Endothelial cell of umbilical vein (primary cell): ENCODE results near the gene INCENP. TPM values are rescaled to one million over a fixed set of nuclear protein-coding genes. Genes with fewer than 3 reads are reported as not detected.

Experiments used
- BruUV-seq: library from RNA; stranded (reverse); fragments of 400-500 nt; replicated peaks from 2 replicates; lab custom pipeline; 2021; lab: Mats Ljungman, UMichigan
- CTCF ChIA-PET: fragments of 300-600, 350-600 bp; sonication (Branson Sonifier 250); formaldehyde crosslinking; loops from one replicate; lab custom pipeline; 2021; ENCODE audit warnings: antibody characterized with exemption, inconsistent platforms; lab: Charles Lee
- POLR2A ChIA-PET: fragments of 300-600, 350-600 bp; sonication (Branson Sonifier 250); formaldehyde crosslinking; loops from one replicate; lab custom pipeline; 2021; ENCODE audit warnings: antibody characterized with exemption, inconsistent platforms; lab: Charles Lee
- DNase-seq: peaks from one replicate; pipeline ENCODE4 v3.0.0-alpha.2; 2011; ENCODE audit warnings: low read depth, low spot score
- FAIRE-seq: peaks from 2 replicates; lab custom pipeline; 2011; peaks lifted over from hg19 to GRCh38; lab: Jason Lieb, UNC
- H2AFZ ChIP-seq: 2 replicates; pipeline ENCODE4 v1.6.0; 2012; ENCODE audit warnings: low read depth, low read length, control low read depth, inconsistent platforms
- H3K27ac ChIP-seq: 2 replicates; pipeline ENCODE4 v1.5.1; 2011; ENCODE audit warnings: low read depth, mild to moderate bottlenecking, control low read depth, low read length, moderate library complexity; ENCODE audit not compliant: insufficient read depth
- H3K27me3 ChIP-seq, 2 experiments: 2 replicates each; pipeline versions ENCODE4 v1.6.0 to v1.6.1; 2011; ENCODE audit warnings: low read length in 2 of 2, mixed read lengths in 1 of 2; ENCODE audit not compliant: control insufficient read depth in 2 of 2, insufficient read depth in 2 of 2
- H3K36me3 ChIP-seq, 2 experiments: 2 replicates in 1 of 2; 3 replicates in 1 of 2; pipeline ENCODE4 v1.5.1; 2011; ENCODE audit warnings: low read length in 2 of 2, mild to moderate bottlenecking in 1 of 2, moderate library complexity in 1 of 2; ENCODE audit not compliant: control insufficient read depth in 2 of 2, insufficient read depth in 2 of 2; ENCODE audit errors: extremely low read depth in 1 of 2
- H3K4me1 ChIP-seq: 3 replicates; pipeline ENCODE4 v1.5.1; 2011; ENCODE audit warnings: mild to moderate bottlenecking, low read length; ENCODE audit not compliant: control insufficient read depth, insufficient read depth; ENCODE audit errors: extremely low read depth
- H3K4me2 ChIP-seq: 2 replicates; pipeline ENCODE4 v1.6.1; 2011; ENCODE audit warnings: low read length, control low read depth, mixed read lengths; ENCODE audit not compliant: insufficient read depth
- H3K4me3 ChIP-seq, 3 experiments: fragments of 200-600 bp in 1 of 3; sonication (generic), shearing (Covaris generic) in 1 of 3; replicated peaks in 1 of 3; 2 replicates each; pipeline ENCODE4 v1.5.1; 2011 to 2016; ENCODE audit warnings: control low read depth in 3 of 3, low read length in 3 of 3, mild to moderate bottlenecking in 2 of 3, inconsistent platforms in 1 of 3, low read depth in 1 of 3, moderate library complexity in 1 of 3; ENCODE audit not compliant: insufficient read depth in 1 of 3
- H3K79me2 ChIP-seq: 2 replicates; pipeline ENCODE4 v1.6.0; 2012; ENCODE audit warnings: low read length, inconsistent platforms; ENCODE audit not compliant: control insufficient read depth, insufficient read depth
- H3K9ac ChIP-seq: replicated peaks from 2 replicates; pipeline ENCODE3; 2011; ENCODE audit warnings: low read length, control low read depth; ENCODE audit not compliant: insufficient read depth; ENCODE audit errors: extremely low read depth
- H3K9me1 ChIP-seq: replicated peaks from 3 replicates; pipeline ENCODE4 v1.6.0; 2011; ENCODE audit warnings: mild to moderate bottlenecking, low read length; ENCODE audit not compliant: control insufficient read depth, insufficient read depth; ENCODE audit errors: extremely low read depth
- H3K9me3 ChIP-seq: replicated peaks from 2 replicates; pipeline ENCODE4 v1.5.1; 2012; ENCODE audit warnings: low read length, inconsistent platforms; ENCODE audit not compliant: control insufficient read depth, insufficient read depth
- H4K20me1 ChIP-seq: replicated peaks from 2 replicates; pipeline ENCODE3; 2011; ENCODE audit warnings: mild to moderate bottlenecking, low read length; ENCODE audit not compliant: control insufficient read depth, insufficient read depth; ENCODE audit errors: extremely low read depth
- CTCF ChIP-seq, 2 donors: IDR thresholded peaks; 1 replicate in 1 of 2; 2 replicates in 1 of 2; pipeline ENCODE4 v1.5.1; 2011; ENCODE audit warnings: low read length in 2 of 2, mild to moderate bottlenecking in 2 of 2, moderate library complexity in 2 of 2, control low read depth in 1 of 2, inconsistent platforms in 1 of 2, low read depth in 1 of 2; ENCODE audit not compliant: insufficient read depth in 1 of 2; ENCODE audit errors: extremely low read depth in 1 of 2
- EZH2 ChIP-seq: IDR thresholded peaks from 2 replicates; pipeline ENCODE4 v1.6.1; 2012; ENCODE audit warnings: borderline replicate concordance, low read depth, mild to moderate bottlenecking, moderate library complexity, low read length, inconsistent platforms; ENCODE audit not compliant: severe bottlenecking
- FOS ChIP-seq: IDR thresholded peaks from 2 replicates; pipeline ENCODE4 v1.6.1; 2011; ENCODE audit warnings: mild to moderate bottlenecking, low read length, moderate library complexity, borderline replicate concordance; ENCODE audit not compliant: insufficient read depth
- JUN ChIP-seq: IDR thresholded peaks from 2 replicates; pipeline ENCODE4 v1.6.1; 2011; ENCODE audit warnings: borderline replicate concordance, low read depth; ENCODE audit not compliant: insufficient read length, insufficient read depth
- MYC ChIP-seq: IDR thresholded peaks from one replicate; pipeline ENCODE4 v1.6.1; 2011; ENCODE audit warnings: mild to moderate bottlenecking, low read depth, low read length
- POLR2A ChIP-seq: IDR thresholded peaks from 2 replicates; pipeline ENCODE4 v1.6.1; 2012; ENCODE audit warnings: low read depth, mild to moderate bottlenecking, control low read depth, low read length
- POLR2AphosphoS5 ChIP-seq: IDR thresholded peaks from 2 replicates; pipeline ENCODE4 v1.6.1; 2012; ENCODE audit warnings: low read depth, mild to moderate bottlenecking, control low read depth, low read length, moderate library complexity; ENCODE audit not compliant: insufficient read depth
- dilution Hi-C: fragments of 300-500 bp; cut with MboI; formaldehyde crosslinking; loops from one replicate; pipeline ENCODE4 v1.15.0; 2019; ENCODE audit warnings: low sequenced_read_pairs; ENCODE audit not compliant: extremely low pct_ligation_motif_present
- intact Hi-C: fragments of 100-400 bp; cut with micrococcal nuclease; formaldehyde crosslinking; loops from one replicate; pipeline ENCODE4 v1.10.0; 2022
- polyA plus RNA-seq, 4 experiments: library from polyadenylated mRNA; depleted of rRNA in 3 of 4; stranded (reverse) in 3 of 4; unstranded in 1 of 4; fragments of >200 nt; gene quantifications; 2 replicates each; pipeline versions ENCODE4 v1.2.1 to v1.2.3, GENCODE V29; 2011 to 2012; ENCODE audit warnings: missing spikeins in 1 of 4
- total RNA-seq: library from RNA; stranded (reverse); gene quantifications from 2 replicates; pipeline ENCODE4 v1.2.3, GENCODE V29; 2021

Gene INCENP
- total and polyA plus RNA-seq, 2 donors (not counting 3 experiments of a cell fraction or from before 2014, with no cell fraction given) = 22.9 to 86.8 TPM

DNA sequence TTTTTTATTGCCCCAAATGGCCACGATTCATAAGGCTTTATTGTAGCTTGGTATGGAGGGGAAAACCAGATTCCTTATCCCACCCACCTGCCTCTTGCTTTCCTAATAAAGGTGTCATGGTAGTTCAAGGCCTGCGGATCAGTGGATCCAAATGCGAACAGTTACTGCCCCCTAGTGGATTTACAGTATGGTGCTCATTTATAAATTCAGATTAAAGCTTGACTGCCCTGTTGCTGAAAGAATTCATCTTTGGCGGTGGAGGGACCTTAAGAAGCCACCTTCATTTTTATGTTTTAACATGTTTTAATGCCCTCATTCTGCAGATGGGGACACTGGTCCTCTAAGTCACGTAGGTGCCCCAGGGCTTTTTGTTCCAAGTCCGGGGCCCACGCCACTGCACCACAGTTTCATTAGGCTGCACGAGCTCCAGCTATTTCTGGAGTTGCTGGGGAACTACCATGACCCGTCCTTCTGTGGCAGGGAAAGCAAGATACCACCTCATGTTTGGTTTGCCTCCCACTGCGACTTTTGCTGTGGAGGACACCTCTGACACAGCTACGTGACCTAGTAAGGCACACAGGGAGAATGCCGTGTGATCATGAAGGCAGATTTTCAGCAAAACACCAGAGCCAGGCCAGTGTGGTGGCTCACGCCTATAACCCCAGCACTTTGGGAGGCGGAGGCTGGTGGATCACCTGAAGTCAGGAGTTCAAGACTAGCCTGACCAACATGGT lies 15.6 kb upstream of the INCENP start:
- Histone ChIP-seq H3K9me1 (no peaks in the 10 kb centered on the region), H4K20me1 (no peaks in the 10 kb centered on the region), H3K79me2 (no peaks in the 10 kb centered on the region), H3K36me3 (no peaks in the 10 kb centered on the region), H3K9ac (no peak overlapping the region), H3K4me3 (no peak overlapping the region), H3K9me3 (no peaks in the 10 kb centered on the region), H3K27ac (no peak overlapping the region), H3K4me1 (peaks cover 9% of the 10 kb centered on the region), H3K4me2 (no peak overlapping the region), H2AFZ (no peak overlapping the region), H3K27me3 (no peaks in the 10 kb centered on the region)
- dilution Hi-C loops = loop anchor here (10.0 kb wide), 1 partner anchor 183 kb away; no protein-coding TSS in a partner anchor
- intact Hi-C loops = loop anchor here (1.0 to 5.0 kb wide), 6 partner anchors 161 to 361 kb away; partner anchors contain the start of gene FADS1
- ChIA-PET CTCF (interaction anchor here (0.5 to 8.4 kb wide), 90 partner anchors 10 to 375 kb away, joined by 3 to 319 read pairs (median 4); partner anchors contain the start of genes BEST1, FADS2, FEN1 and INCENP), POLR2A (interaction anchor here (0.5 to 1.0 kb wide), 4 partner anchors 142 to 315 kb away, joined by 3 to 13 read pairs (median 3); partner anchors contain the start of genes FEN1 and TMEM258)
- TF ChIP-seq JUN = no peak
- peak; percentile 56 to 66 for TF ChIP-seq CTCF (IDR thresholded peaks at IDR 0.05; ENCODE audit: extremely low read depth in 1 of 2, insufficient read depth in 1 of 2, low read depth in 1 of 2, low read length in 2 of 2)
- BruUV-seq = no TSS peak
- peak; percentile 68 for DNase-seq
- peak; percentile 56 for FAIRE-seq

DNA sequence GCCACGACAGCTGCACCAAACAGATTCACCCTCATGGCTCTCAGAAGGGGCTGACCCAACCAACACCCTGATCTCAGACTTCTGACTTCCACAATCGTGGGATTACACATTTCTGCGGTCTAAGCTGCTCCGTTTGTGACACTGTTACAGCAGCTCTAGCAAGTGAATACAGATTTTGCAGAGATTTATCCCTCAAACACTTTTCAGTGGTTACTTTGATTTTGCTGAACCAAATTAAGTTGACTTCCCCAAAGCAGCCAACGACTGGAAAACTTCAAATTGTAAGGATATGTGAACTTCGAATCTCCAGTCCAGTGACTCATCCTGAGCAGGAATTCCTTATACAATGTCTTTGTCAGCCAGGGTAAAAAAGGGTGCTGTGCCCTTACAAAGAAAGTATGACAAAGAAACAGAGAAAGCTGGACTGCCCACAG lies 14.8 kb upstream of the INCENP start:
- H3K27ac ChIP-seq = no peak overlapping the region

More for the DNA sequence above, 14.8 kb upstream of the INCENP start:
- Histone ChIP-seq H3K27me3 (no peaks in the 10 kb centered on the region), H3K4me2 (no peak overlapping the region), H3K4me3 (no peak overlapping the region), H3K4me1 (peaks cover 9% of the 10 kb centered on the region), H3K36me3 (no peaks in the 10 kb centered on the region), H3K9me3 (no peaks in the 10 kb centered on the region), H3K9me1 (no peaks in the 10 kb centered on the region), H4K20me1 (no peaks in the 10 kb centered on the region), H3K9ac (no peak overlapping the region), H3K79me2 (no peaks in the 10 kb centered on the region), H2AFZ (no peak overlapping the region)
- intact Hi-C loops (loop anchor here (1.0 to 5.0 kb wide), 6 partner anchors 162 to 362 kb away; partner anchors contain the start of gene FADS1), dilution Hi-C loops (loop anchor here (10.0 kb wide), 1 partner anchor 184 kb away; no protein-coding TSS in a partner anchor)
- DNase-seq = peak; percentile 32
- FAIRE-seq = no peak
- TF ChIP-seq MYC = no peak
- no peak for TF ChIP-seq POLR2AphosphoS5
- TF ChIP-seq JUN = no peak
- no peak for TF ChIP-seq EZH2
- TF ChIP-seq FOS = peak; percentile 58
- TF ChIP-seq POLR2A = no peak
- POLR2A ChIA-PET = no interaction called here
- CTCF ChIA-PET = interaction anchor here (0.9 to 8.4 kb wide), 29 partner anchors 9 to 376 kb away, joined by 3 to 319 read pairs (median 9); partner anchors contain the start of genes BEST1, INCENP and SCGB2A1
- BruUV-seq = no TSS peak
